ENCODE results near the gene ITGB5. TPM values are rescaled to one million over a fixed set of nuclear protein-coding genes. Genes with fewer than 3 reads are reported as not detected.

The ITGB5 gene
- total RNA-seq, 2 experiments from 2014 or later: not detected

GRCh38 chr3:124772081-124772831 lies 114.9 kb downstream of the ITGB5 start:
- intact Hi-C loops (cut with micrococcal nuclease; ENCODE audit: unreplicated experiment): no loop called here
- POLR2A ChIA-PET: interaction anchor here (0.7 kb wide), 1 partner anchor 766 kb away, joined by 4 read pairs; no protein-coding TSS in a partner anchor

GRCh38 chr3:124771083-124771445 lies 116.1 kb downstream of the ITGB5 start:
- no peak overlapping the region for H3K4me3 ChIP-seq (ENCODE audit: low read depth, low read length, poor library complexity, severe bottlenecking)
- no peak for DNase-seq (ENCODE audit: low spot score)
- intact Hi-C loops (cut with micrococcal nuclease; ENCODE audit: unreplicated experiment): no loop called here
- no peaks in the 10 kb centered on the region for H3K36me3 ChIP-seq (ENCODE audit: insufficient read depth, low read length)
- no peaks in the 10 kb centered on the region for H3K4me1 ChIP-seq (ENCODE audit: insufficient read depth, low read length, poor library complexity, severe bottlenecking)
- no peak overlapping the region for H3K27ac ChIP-seq (ENCODE audit: low read depth, low read length, poor library complexity, severe bottlenecking)
- ChIA-PET CTCF (ENCODE audit: unreplicated experiment) (no interaction called here), POLR2A (interaction anchor here (0.6 to 0.9 kb wide), 3 partner anchors 10 to 730 kb away, joined by 3 to 5 read pairs (median 3); no protein-coding TSS in a partner anchor)
- H2AFZ ChIP-seq (ENCODE audit: low read length): no peak overlapping the region
- no peaks in the 10 kb centered on the region for H3K9me3 ChIP-seq (ENCODE audit: low read length)
- TF ChIP-seq EZH2phosphoT487 (IDR thresholded peaks at IDR 0.05; ENCODE audit: borderline replicate concordance, low read depth, low read length) (no peak), CTCF (conservative IDR thresholded peaks at IDR 0.05; ENCODE audit: low read length) (no peak)
- BruUV-seq (replicated peaks): no TSS peak
- H3K79me2 ChIP-seq (ENCODE audit: insufficient read depth, low read depth, low read length): no peaks in the 10 kb centered on the region
- no peak overlapping the region for H3K4me2 ChIP-seq (ENCODE audit: low read length)
- no peaks in the 10 kb centered on the region for H3K9me2 ChIP-seq (ENCODE audit: insufficient read depth, low read length)
- no peaks in the 10 kb centered on the region for H4K20me1 ChIP-seq (ENCODE audit: insufficient read depth, low read length)

More at GRCh38 chr3:124772081-124772831, 114.9 kb downstream of the ITGB5 start:
- H3K36me3 ChIP-seq (ENCODE audit: insufficient read depth, low read length): no peaks in the 10 kb centered on the region
- H2AFZ ChIP-seq (ENCODE audit: low read length): no peak overlapping the region
- no peak overlapping the region for H3K4me2 ChIP-seq (ENCODE audit: low read length)
- TF ChIP-seq CTCF (conservative IDR thresholded peaks at IDR 0.05; ENCODE audit: low read length) (no peak), EZH2phosphoT487 (IDR thresholded peaks at IDR 0.05; ENCODE audit: borderline replicate concordance, low read depth, low read length) (no peak)
- no peaks in the 10 kb centered on the region for H3K9me3 ChIP-seq (ENCODE audit: low read length)
- no peaks in the 10 kb centered on the region for H3K79me2 ChIP-seq (ENCODE audit: insufficient read depth, low read depth, low read length)
- no peaks in the 10 kb centered on the region for H3K9me2 ChIP-seq (ENCODE audit: insufficient read depth, low read length)
- no peaks in the 10 kb centered on the region for H4K20me1 ChIP-seq (ENCODE audit: insufficient read depth, low read length)
- H3K27ac ChIP-seq (ENCODE audit: low read depth, low read length, poor library complexity, severe bottlenecking): no peak overlapping the region
- CTCF ChIA-PET (ENCODE audit: unreplicated experiment): no interaction called here
- no TSS peak for BruUV-seq (replicated peaks)
- H3K4me1 ChIP-seq (ENCODE audit: insufficient read depth, low read length, poor library complexity, severe bottlenecking): no peaks in the 10 kb centered on the region
- H3K4me3 ChIP-seq (ENCODE audit: low read depth, low read length, poor library complexity, severe bottlenecking): no peak overlapping the region
- no peak for DNase-seq (ENCODE audit: low spot score)
